Measurements from ENCODE around the gene TGM2. TPM values are rescaled to one million over a fixed set of nuclear protein-coding genes. Genes with fewer than 3 reads are reported as not detected.

The TGM2 gene
- total RNA-seq (under 1 TPM; 0.06 to 0.27 TPM), total RNA-seq (0 to 7.9 (median 0.25) reads per million in 172 experiments)
- 0.11 TPM for polyA plus RNA-seq (2013, experiment 1 of 2)
- 0.44 TPM for polyA plus RNA-seq (2013, experiment 2 of 2)

DNA sequence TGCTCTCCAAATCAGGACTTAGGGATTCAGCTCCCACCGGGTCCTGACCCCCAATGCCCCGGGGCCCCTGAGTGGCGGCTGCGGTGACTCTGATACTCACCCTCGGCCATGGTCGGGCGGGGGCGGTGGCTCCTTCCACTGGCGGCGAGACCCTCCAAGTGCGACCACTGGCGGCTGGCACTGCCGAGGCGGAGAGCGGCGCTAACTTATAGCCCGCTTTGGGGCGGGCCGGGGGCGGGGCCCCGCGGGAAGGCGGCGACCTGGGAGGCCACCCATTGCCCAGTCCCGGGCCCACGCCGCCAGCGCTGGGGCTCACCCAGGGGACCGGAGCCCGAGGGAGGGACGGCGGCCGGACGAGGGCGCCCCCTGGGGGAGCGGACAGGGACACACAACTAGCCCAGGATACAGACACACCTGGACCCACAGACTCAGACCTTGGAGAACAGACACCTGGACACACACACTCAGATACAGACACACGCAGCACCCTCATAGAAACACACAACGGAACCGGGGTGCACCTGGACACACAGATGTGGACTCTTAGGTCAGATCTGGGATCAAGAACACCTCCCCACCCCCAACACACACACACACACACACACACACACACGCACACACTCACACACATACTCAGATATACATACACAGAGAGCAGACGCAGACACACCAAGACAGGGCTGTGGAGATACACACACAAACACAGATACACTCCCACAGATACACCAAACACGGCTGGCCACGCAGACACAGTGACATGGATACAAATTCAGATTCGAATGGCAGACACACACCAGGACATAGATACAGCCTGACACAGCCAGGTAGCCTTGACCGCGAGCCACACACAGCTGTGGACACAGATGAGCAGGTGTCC is at the start of gene TGM2:
TGM2 (minus strand) TSS at position 182 of the 877 bp plus-strand sequence; CDS start at position 110, 72 bp downstream.
- POLR2A ChIA-PET, result no interaction called here
- H3K9me3 ChIP-seq (ENCODE audit: control insufficient read depth in 1 of 2, insufficient read depth in 1 of 2, low read length in 2 of 2), result no peaks in the 10 kb centered on the region
- Mint-ChIP-seq H3K27ac (no peak within 1 kb of the TSS), H3K36me3 (ENCODE audit: low read depth) (no peaks in the 10 kb centered on the region), H3K9me3 (no peaks in the 10 kb centered on the region), H3K4me1 (ENCODE audit: low read depth) (no peaks in the 10 kb centered on the region), H3K4me3 (no peak within 1 kb of the TSS), H3K27me3 (peaks cover 37% of the 10 kb centered on the region)
- TF ChIP-seq, protein P1, sequence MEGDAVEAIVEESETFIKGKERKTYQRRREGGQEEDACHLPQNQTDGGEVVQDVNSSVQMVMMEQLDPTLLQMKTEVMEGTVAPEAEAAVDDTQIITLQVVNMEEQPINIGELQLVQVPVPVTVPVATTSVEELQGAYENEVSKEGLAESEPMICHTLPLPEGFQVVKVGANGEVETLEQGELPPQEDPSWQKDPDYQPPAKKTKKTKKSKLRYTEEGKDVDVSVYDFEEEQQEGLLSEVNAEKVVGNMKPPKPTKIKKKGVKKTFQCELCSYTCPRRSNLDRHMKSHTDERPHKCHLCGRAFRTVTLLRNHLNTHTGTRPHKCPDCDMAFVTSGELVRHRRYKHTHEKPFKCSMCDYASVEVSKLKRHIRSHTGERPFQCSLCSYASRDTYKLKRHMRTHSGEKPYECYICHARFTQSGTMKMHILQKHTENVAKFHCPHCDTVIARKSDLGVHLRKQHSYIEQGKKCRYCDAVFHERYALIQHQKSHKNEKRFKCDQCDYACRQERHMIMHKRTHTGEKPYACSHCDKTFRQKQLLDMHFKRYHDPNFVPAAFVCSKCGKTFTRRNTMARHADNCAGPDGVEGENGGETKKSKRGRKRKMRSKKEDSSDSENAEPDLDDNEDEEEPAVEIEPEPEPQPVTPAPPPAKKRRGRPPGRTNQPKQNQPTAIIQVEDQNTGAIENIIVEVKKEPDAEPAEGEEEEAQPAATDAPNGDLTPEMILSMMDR (IDR thresholded peaks at IDR 0.05), result peak; percentile 41
- H3K4me1 ChIP-seq (ENCODE audit: insufficient read depth, low read length), result peaks cover 6% of the 10 kb centered on the region
- ATAC-seq (ENCODE audit: poor library complexity), result peak; percentile 39
- peaks cover 8 to 21% of the 10 kb centered on the region in 2 experiments for H3K27me3 ChIP-seq (ENCODE audit: control insufficient read depth in 1 of 2, insufficient read depth in 2 of 2, low read length in 2 of 2)
- intact Hi-C loops (cut with DNase I, micrococcal nuclease), result loop anchor here (5.0 kb wide), 1 partner anchor 108 kb away; no protein-coding TSS in a partner anchor
- no peaks in the 10 kb centered on the region for H3K36me3 ChIP-seq (ENCODE audit: insufficient read depth, low read length)
- CTCF ChIA-PET, result no interaction called here
- H3K4me3 ChIP-seq (ENCODE audit: low read length), result no peak within 1 kb of the TSS
- peak in 11 of 14 experiments; percentile 1 to 70 (median 15) for DNase-seq
- H3K27ac ChIP-seq (ENCODE audit: low read depth in 1 of 2, low read length in 2 of 2), result no peak within 1 kb of the TSS

DNA sequence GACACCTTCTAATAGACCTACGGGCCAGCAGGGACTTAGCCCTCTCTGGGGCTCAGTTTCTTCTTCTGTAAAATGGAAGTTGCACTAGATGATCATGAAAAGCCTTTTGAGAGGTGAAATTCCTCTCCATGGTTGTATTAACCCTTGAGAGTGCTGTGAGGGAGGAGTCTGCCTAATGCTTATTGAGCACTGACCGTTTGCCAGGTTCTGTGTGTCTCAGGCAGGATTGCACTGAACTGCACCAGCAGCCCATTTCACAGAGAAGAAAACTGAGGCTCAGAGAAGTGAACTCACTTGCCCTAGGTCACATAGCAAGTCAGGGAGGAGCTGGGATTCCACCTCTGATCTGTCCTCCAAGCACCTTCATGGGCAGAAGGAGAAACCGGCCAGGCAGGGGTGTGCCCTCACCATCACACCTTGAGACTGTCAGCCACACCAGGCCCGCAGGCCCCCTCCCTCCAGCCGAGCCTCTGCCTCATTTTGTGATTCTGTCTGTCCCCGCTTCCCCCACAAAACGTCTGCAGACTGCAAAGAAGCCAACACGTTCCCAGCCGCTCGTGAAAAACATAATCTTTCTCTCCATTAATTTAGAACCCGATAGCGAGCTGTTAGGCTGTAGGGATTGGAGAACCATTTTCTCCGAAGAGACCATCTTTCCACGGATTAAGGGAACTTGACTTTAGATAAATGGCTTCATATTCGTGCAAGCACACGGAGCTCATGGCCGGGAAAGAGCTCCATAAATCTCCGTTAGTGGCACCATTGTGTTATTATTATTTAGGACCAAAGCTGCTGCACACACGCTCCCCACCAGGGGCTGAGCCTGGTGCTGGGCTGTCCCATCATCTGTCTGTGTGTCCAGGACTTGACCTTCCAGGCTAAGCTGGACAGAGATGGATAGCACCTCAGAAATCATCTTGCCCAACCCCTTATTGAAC is 49.5 kb upstream of the TGM2 start:
- Mint-ChIP-seq H3K27ac (no peak overlapping the region), H3K4me1 (ENCODE audit: low read depth) (no peaks in the 10 kb centered on the region), H3K36me3 (ENCODE audit: low read depth) (no peaks in the 10 kb centered on the region), H3K9me3 (no peaks in the 10 kb centered on the region), H3K4me3 (no peak overlapping the region), H3K27me3 (peaks cover 7% of the 10 kb centered on the region)
- DNase-seq, result no peak
- Histone ChIP-seq H3K9me3 (ENCODE audit: control insufficient read depth in 1 of 2, insufficient read depth in 1 of 2, low read length in 2 of 2) (no peaks in the 10 kb centered on the region), H3K36me3 (ENCODE audit: insufficient read depth, low read length) (no peaks in the 10 kb centered on the region), H3K27ac (ENCODE audit: low read depth in 1 of 2, low read length in 2 of 2) (no peak overlapping the region), H3K27me3 (ENCODE audit: control insufficient read depth in 1 of 2, insufficient read depth in 2 of 2, low read length in 2 of 2) (peaks cover 0 to 2% of the 10 kb centered on the region in 2 experiments), H3K4me3 (ENCODE audit: low read length) (no peak overlapping the region), H3K4me1 (ENCODE audit: insufficient read depth, low read length) (no peaks in the 10 kb centered on the region)
- ATAC-seq (ENCODE audit: poor library complexity), result no peak
- TF ChIP-seq, protein P1 (IDR thresholded peaks at IDR 0.05), result no peak
- ChIA-PET POLR2A (no interaction called here), CTCF (no interaction called here)
- intact Hi-C loops (cut with DNase I, micrococcal nuclease), result no loop called here

DNA sequence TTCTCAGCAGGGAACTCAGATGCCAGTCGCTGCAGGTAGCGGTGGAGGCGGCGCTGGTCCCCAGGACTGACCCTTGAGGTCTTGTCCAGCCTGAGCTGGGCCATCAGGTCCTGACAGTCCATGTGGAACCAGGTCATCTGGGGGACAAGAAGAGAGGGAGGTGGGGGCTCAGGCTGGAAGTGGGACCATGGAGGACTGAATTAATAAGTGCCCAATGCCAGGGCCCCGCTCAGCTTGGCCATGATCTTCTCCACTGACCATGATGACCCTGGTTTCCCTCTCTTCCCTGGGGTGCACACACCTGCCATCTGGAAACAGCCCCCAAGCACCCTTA is 48.5 kb upstream of the TGM2 start:
- TF ChIP-seq, protein P1 (IDR thresholded peaks at IDR 0.05), result no peak
- H3K27ac ChIP-seq (ENCODE audit: low read depth in 1 of 2, low read length in 2 of 2), result no peak overlapping the region
- no peaks in the 10 kb centered on the region for H3K9me3 Mint-ChIP-seq
- no peaks in the 10 kb centered on the region for H3K9me3 ChIP-seq (ENCODE audit: control insufficient read depth in 1 of 2, insufficient read depth in 1 of 2, low read length in 2 of 2)
- H3K36me3 ChIP-seq (ENCODE audit: insufficient read depth, low read length), result no peaks in the 10 kb centered on the region
- no peak overlapping the region for H3K4me3 ChIP-seq (ENCODE audit: low read length)
- H3K36me3 Mint-ChIP-seq (ENCODE audit: low read depth), result no peaks in the 10 kb centered on the region
- DNase-seq (no peak), ATAC-seq (ENCODE audit: poor library complexity) (no peak)
- no peak overlapping the region for H3K27ac Mint-ChIP-seq
- H3K4me1 ChIP-seq (ENCODE audit: insufficient read depth, low read length), result no peaks in the 10 kb centered on the region
- intact Hi-C loops (cut with DNase I, micrococcal nuclease), result no loop called here
- peaks cover under 1 to 2% of the 10 kb centered on the region in 2 experiments for H3K27me3 ChIP-seq (ENCODE audit: control insufficient read depth in 1 of 2, insufficient read depth in 2 of 2, low read length in 2 of 2)
- no peak overlapping the region for H3K4me3 Mint-ChIP-seq
- ChIA-PET CTCF (no interaction called here), POLR2A (no interaction called here)
- no peaks in the 10 kb centered on the region for H3K4me1 Mint-ChIP-seq (ENCODE audit: low read depth)
- peaks cover 9% of the 10 kb centered on the region for H3K27me3 Mint-ChIP-seq

Data from CD4-positive, alpha-beta T cell (primary cell).